Measurements from ENCODE around the gene BCORL1. TPM values are rescaled to one million over a fixed set of nuclear protein-coding genes. Genes with fewer than 3 reads are reported as not detected.

The BCORL1 gene
- total RNA-seq, 1 donor from 2014 or later, result 6.1 TPM

DNA sequence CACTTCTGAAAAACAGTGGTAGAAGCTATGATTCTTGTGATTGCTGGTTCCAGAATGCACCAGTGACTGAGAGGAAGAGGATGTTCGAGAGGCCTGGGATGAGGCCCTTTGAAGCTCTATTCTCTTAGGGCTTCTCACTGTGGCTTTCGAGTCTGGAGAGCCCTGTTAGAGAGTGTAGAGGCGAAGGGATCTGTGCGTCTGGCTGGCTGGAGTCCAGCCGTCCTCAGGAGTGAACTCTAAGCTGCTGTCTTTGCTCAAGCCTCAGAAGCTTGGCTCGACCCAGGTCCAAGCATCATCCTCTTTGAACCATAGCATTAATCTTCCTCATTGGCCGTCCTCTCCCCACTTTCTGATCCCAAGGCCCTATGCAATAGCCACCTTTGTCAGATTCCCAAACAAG is 76.2 kb downstream of the BCORL1 start:
- Histone ChIP-seq H3K36me3 (peaks cover 0 to 6% of the 10 kb centered on the region in 2 donors), H3K9me3 (no peaks in the 10 kb centered on the region), H3K27me3 (no peaks in the 10 kb centered on the region), H3K4me3 (no peak overlapping the region), H3K4me1 (peaks cover 10% of the 10 kb centered on the region), H3K27ac (no peak overlapping the region)
- no peak for DNase-seq (ENCODE audit: extremely low spot score in 2 of 2)
- intact Hi-C loops (cut with DNase I), result loop anchor here (5.0 kb wide), 1 partner anchor 456 kb away; no protein-coding TSS in a partner anchor
- TF ChIP-seq, protein P1, sequence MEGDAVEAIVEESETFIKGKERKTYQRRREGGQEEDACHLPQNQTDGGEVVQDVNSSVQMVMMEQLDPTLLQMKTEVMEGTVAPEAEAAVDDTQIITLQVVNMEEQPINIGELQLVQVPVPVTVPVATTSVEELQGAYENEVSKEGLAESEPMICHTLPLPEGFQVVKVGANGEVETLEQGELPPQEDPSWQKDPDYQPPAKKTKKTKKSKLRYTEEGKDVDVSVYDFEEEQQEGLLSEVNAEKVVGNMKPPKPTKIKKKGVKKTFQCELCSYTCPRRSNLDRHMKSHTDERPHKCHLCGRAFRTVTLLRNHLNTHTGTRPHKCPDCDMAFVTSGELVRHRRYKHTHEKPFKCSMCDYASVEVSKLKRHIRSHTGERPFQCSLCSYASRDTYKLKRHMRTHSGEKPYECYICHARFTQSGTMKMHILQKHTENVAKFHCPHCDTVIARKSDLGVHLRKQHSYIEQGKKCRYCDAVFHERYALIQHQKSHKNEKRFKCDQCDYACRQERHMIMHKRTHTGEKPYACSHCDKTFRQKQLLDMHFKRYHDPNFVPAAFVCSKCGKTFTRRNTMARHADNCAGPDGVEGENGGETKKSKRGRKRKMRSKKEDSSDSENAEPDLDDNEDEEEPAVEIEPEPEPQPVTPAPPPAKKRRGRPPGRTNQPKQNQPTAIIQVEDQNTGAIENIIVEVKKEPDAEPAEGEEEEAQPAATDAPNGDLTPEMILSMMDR (IDR thresholded peaks at IDR 0.05), result no peak

DNA sequence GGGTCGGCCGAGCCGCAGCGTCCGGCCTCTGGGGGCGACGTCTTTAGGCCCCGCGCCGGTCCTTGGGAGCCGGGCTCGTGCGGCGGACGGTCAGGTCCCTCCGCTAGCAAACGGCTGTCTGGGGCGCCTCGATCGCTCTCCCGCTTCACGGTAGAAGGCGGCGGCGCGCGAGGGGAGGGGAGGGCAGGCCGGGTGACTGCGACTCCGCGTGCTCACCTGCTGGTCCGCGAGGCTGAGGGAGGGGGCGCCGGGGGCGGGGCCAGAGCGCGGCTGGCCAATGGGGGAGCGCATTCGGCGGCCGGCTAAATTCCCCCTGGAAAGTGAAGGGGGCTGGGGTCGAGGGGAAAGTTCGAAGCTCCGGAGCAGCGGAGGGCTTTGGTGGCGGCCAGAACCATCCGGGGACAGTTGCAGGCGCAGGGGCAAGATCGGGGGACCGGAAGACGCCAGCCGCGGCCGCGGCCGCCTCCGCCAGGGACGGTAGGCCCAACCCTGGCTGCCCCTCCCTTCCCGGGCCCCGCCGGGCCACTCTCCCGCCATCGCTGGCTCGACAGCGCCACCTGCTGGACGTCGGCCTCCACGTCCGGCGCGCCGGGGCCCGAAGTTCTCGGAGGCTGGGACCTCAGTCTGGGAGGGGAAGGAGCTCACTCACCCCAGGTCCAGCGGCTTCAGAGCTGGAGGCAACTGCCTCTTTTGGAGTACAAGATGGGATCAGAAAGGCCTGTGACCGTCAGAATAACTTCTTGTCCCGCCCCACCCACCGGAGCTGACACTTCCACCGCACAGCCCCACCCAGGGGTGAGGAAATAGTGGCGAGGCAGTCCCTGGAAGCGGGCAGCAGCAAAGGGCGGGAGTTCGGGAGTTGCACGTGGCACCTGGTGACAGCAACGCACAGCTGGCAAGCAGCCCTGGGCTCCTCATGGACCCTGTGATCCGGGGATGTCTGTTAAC is 78.0 kb downstream of the BCORL1 start:
- no peak for TF ChIP-seq POLR2A (IDR thresholded peaks at IDR 0.05)
- TF ChIP-seq, protein P1 (IDR thresholded peaks at IDR 0.05), result peak; percentile 63 to 82 (median 79)
- peak in 1 of 2 donors; percentile 39 for TF ChIP-seq POLR2AphosphoS5 (IDR thresholded peaks at IDR 0.05; ENCODE audit: insufficient read depth in 1 of 2, low read depth in 1 of 2)
- no peaks in the 10 kb centered on the region for H3K36me3 ChIP-seq
- no peaks in the 10 kb centered on the region for H3K9me3 ChIP-seq
- H3K27me3 ChIP-seq, result no peaks in the 10 kb centered on the region
- H3K4me3 ChIP-seq, result peak overlapping the region; percentile 45 to 52
- DNase-seq (ENCODE audit: extremely low spot score in 2 of 2), result peak in 1 of 2 donors; percentile 88
- intact Hi-C loops (cut with DNase I), result loop anchor here (1.0 kb wide), 1 partner anchor 134 kb away; no protein-coding TSS in a partner anchor
- H3K27ac ChIP-seq, result peak overlapping the region; percentile 58
- H3K4me1 ChIP-seq, result peaks cover 5% of the 10 kb centered on the region

DNA sequence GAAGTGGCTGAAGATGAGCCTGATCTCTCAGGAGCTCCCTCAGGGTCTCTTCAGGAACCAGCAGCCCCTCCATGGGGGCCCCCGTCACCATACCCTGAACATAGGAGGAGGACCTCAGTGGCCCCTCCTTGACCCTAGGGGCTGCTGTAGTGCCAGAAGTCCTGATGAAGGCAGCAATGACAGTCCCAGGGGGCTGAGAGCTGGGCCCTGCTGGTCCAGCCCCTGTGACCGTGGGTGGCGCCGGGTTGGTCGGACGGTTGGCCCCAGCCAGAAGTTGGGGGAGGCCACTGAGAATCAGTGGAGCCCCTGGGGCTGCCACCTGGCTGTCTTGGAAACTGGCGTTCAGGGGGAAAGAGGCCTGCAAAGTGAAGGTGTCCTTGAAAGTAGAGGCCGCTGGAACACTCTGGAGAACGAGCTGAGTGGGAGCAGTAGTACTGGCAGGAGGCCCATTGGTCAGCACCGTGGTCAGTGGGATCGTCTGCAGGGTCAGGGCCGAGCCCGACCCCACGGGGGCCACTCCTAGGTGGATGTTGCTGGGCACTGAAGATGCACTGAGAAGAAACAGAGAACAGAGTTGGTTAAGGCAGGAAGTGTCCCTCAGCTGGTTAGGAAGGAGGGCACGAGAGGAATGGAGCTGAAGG is 84.7 kb downstream of the BCORL1 start:
- no peak for DNase-seq (ENCODE audit: extremely low spot score in 2 of 2)
- TF ChIP-seq POLR2AphosphoS5 (IDR thresholded peaks at IDR 0.05; ENCODE audit: insufficient read depth in 1 of 2, low read depth in 1 of 2), result no peak
- TF ChIP-seq POLR2A (IDR thresholded peaks at IDR 0.05), result no peak
- TF ChIP-seq, protein P1 (IDR thresholded peaks at IDR 0.05), result no peak
- no peaks in the 10 kb centered on the region for H3K27me3 ChIP-seq
- intact Hi-C loops (cut with DNase I), result no loop called here
- H3K4me1 ChIP-seq, result no peaks in the 10 kb centered on the region
- H3K36me3 ChIP-seq, result peaks cover 0 to 25% of the 10 kb centered on the region in 2 donors
- no peak overlapping the region for H3K4me3 ChIP-seq
- H3K27ac ChIP-seq, result no peak overlapping the region
- no peaks in the 10 kb centered on the region for H3K9me3 ChIP-seq

DNA sequence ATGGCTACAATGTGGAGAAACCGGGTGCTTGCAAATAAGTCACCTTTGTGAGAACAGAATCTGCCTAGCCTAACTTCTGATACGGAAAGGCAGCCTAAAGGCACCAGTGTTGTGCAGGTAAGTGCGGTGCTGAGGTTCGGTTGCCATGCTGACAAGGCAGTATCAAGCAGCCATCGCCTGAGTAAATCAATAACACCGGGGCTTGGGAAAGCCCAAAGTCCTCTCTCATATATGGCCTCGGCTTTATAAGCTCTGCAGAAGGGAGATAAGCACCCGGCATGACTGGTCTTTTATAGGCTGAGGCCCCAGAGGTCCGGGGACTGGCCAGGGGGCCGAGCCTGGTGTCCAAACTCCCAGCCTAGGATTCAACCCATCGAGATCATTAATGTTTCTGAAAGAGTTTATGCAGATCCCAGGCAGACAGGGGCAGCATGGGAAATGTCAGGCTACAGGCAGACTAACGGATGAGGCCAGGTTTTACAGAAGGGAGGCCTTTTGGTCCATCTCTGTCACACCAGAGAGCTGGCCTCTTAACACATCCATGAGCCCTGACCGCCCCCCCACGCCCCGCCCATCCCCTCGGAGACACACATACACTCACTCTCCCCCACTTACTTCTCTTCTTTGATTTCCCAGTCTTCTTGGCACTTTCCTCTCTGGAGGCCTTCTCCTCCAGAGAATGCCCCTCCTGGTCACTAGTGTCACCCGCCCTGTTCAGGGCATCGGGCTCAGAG is 89.3 kb downstream of the BCORL1 start:
- H3K4me1 ChIP-seq, result no peaks in the 10 kb centered on the region
- intact Hi-C loops (cut with DNase I), result no loop called here
- H3K27ac ChIP-seq, result no peak overlapping the region
- no peak for TF ChIP-seq POLR2A (IDR thresholded peaks at IDR 0.05)
- H3K36me3 ChIP-seq, result peaks cover 0 to 39% of the 10 kb centered on the region in 2 donors
- H3K4me3 ChIP-seq, result no peak overlapping the region
- no peaks in the 10 kb centered on the region for H3K27me3 ChIP-seq
- DNase-seq (ENCODE audit: extremely low spot score in 2 of 2), result no peak
- H3K9me3 ChIP-seq, result no peaks in the 10 kb centered on the region

DNA sequence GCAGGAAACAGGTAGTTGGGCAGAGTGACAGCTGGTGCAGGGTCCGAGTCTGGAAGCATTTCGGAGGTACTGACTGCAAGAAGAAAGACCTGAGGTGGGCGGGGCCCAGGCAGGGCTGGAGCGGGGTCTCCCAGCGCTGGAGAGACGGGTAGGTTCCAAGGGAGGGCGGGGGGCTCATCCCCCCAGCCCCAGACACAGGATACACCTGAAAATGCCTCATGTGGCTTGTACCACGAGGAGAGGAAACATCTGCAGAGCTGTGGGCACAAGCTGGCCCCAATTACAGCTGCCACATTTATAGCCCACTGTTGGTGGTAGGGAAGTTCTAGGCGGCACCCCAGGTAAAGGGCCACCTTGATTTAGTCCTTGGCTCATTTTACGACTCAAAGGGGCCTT is 89.9 kb downstream of the BCORL1 start:
- TF ChIP-seq, protein P1 (IDR thresholded peaks at IDR 0.05), result no peak
- TF ChIP-seq POLR2AphosphoS5 (IDR thresholded peaks at IDR 0.05; ENCODE audit: insufficient read depth in 1 of 2, low read depth in 1 of 2), result no peak
- H3K36me3 ChIP-seq, result peaks cover 0 to 33% of the 10 kb centered on the region in 2 donors
- intact Hi-C loops (cut with DNase I), result no loop called here

More for the DNA sequence above, 89.9 kb downstream of the BCORL1 start:
- Histone ChIP-seq H3K9me3 (no peaks in the 10 kb centered on the region), H3K27ac (no peak overlapping the region), H3K4me1 (no peaks in the 10 kb centered on the region), H3K4me3 (no peak overlapping the region), H3K27me3 (no peaks in the 10 kb centered on the region)
- no peak for DNase-seq (ENCODE audit: extremely low spot score in 2 of 2)

All from vagina (tissue), 2 donors.